ENCODE measurements around the gene DLAT. TPM values are rescaled to one million over a fixed set of nuclear protein-coding genes. Genes with fewer than 3 reads are reported as not detected.
A peak's percentile ranks its signal among the peaks of the same experiment; 100 is the strongest.
"Not testable (repeated sequence)": the region's sequence is repeated elsewhere in the genome, so short reads cannot be mapped to it uniquely, and the experiment has no call there.

DLAT gene
- total RNA-seq, 1 donor from 2014 or later, result 37.6 TPM

GRCh38 chr11:112062923-112063322 is 37.7 kb downstream of the DLAT start:
- Histone ChIP-seq H3K27me3 (ENCODE audit: control insufficient read depth in 3 of 3, insufficient read depth in 3 of 3, low read length in 3 of 3) (no peaks in the 10 kb centered on the region), H3K4me3 (ENCODE audit: low read length in 3 of 3) (no peak overlapping the region), H3K9ac (ENCODE audit: low read depth in 1 of 3, low read length in 3 of 3) (no peak overlapping the region), H3K36me3 (ENCODE audit: control insufficient read depth in 3 of 3, insufficient read depth in 3 of 3, low read length in 3 of 3) (peaks cover 17 to 40% (median 22%) of the 10 kb centered on the region in 3 donors), H3K4me1 (ENCODE audit: control insufficient read depth in 3 of 3, insufficient read depth in 3 of 3, low read length in 3 of 3) (no peaks in the 10 kb centered on the region), H3K9me3 (ENCODE audit: control insufficient read depth in 3 of 3, low read length in 3 of 3) (no peaks in the 10 kb centered on the region), H3K27ac (ENCODE audit: low read depth, low read length) (no peak overlapping the region)

GRCh38 chr11:112073941-112074811 is 49.0 kb downstream of the DLAT start, which contains the start of the genes NKAPD1 and PIH1D2:
Gene NKAPD1 (plus strand): TSS chr11:112074299. CDS start chr11:112075575, 1,276 bp downstream.
Gene PIH1D2 (minus strand): TSS chr11:112074017. CDS start chr11:112073174, 843 bp downstream.
- Histone ChIP-seq H3K36me3 (ENCODE audit: control insufficient read depth in 3 of 3, insufficient read depth in 3 of 3, low read length in 3 of 3) (peaks cover 10 to 28% (median 21%) of the 10 kb centered on the region in 3 donors), H3K27me3 (ENCODE audit: control insufficient read depth in 3 of 3, insufficient read depth in 3 of 3, low read length in 3 of 3) (no peaks in the 10 kb centered on the region), H3K9ac (ENCODE audit: low read depth in 1 of 3, low read length in 3 of 3) (peak within 1 kb of the TSS; percentile 88 to 96 (median 96)), H3K4me1 (ENCODE audit: control insufficient read depth in 3 of 3, insufficient read depth in 3 of 3, low read length in 3 of 3) (peaks cover 14 to 22% (median 19%) of the 10 kb centered on the region in 3 donors), H3K27ac (ENCODE audit: low read depth, low read length) (peak within 1 kb of the TSS; percentile 90), H3K9me3 (ENCODE audit: control insufficient read depth in 3 of 3, low read length in 3 of 3) (no peaks in the 10 kb centered on the region), H3K4me3 (ENCODE audit: low read length in 3 of 3) (peak within 1 kb of the TSS; percentile 86 to 97 (median 92))

GRCh38 chr11:112082729-112083128 is 57.5 kb downstream of the DLAT start:
- Histone ChIP-seq H3K4me3 (ENCODE audit: low read length in 3 of 3) (no peak overlapping the region), H3K4me1 (ENCODE audit: control insufficient read depth in 3 of 3, insufficient read depth in 3 of 3, low read length in 3 of 3) (peaks cover 11 to 33% (median 16%) of the 10 kb centered on the region in 3 donors), H3K9ac (ENCODE audit: low read depth in 1 of 3, low read length in 3 of 3) (no peak overlapping the region), H3K9me3 (ENCODE audit: control insufficient read depth in 3 of 3, low read length in 3 of 3) (no peaks in the 10 kb centered on the region), H3K36me3 (ENCODE audit: control insufficient read depth in 3 of 3, insufficient read depth in 3 of 3, low read length in 3 of 3) (peaks cover 26 to 62% (median 58%) of the 10 kb centered on the region in 3 donors), H3K27ac (ENCODE audit: low read depth, low read length) (peak overlapping the region; percentile 74), H3K27me3 (ENCODE audit: control insufficient read depth in 3 of 3, insufficient read depth in 3 of 3, low read length in 3 of 3) (no peaks in the 10 kb centered on the region)

- H3K9ac ChIP-seq (ENCODE audit: low read depth in 1 of 3, low read length in 3 of 3), result peak overlapping the region; percentile 95 to 98 (median 96)
- H3K9me3 ChIP-seq (ENCODE audit: control insufficient read depth in 3 of 3, low read length in 3 of 3), result no peaks in the 10 kb centered on the region
- H3K4me3 ChIP-seq (ENCODE audit: low read length in 3 of 3), result peak overlapping the region; percentile 96 to 100 (median 97)
- peak overlapping the region; percentile 91 for H3K27ac ChIP-seq (ENCODE audit: low read depth, low read length)
- peaks cover 30 to 63% (median 63%) of the 10 kb centered on the region in 3 donors for H3K36me3 ChIP-seq (ENCODE audit: control insufficient read depth in 3 of 3, insufficient read depth in 3 of 3, low read length in 3 of 3)
- H3K4me1 ChIP-seq (ENCODE audit: control insufficient read depth in 3 of 3, insufficient read depth in 3 of 3, low read length in 3 of 3), result peaks cover 28 to 50% (median 35%) of the 10 kb centered on the region in 3 donors
- no peaks in the 10 kb centered on the region for H3K27me3 ChIP-seq (ENCODE audit: control insufficient read depth in 3 of 3, insufficient read depth in 3 of 3, low read length in 3 of 3)
Observed at GRCh38 chr11:112085822-112086421, 60.7 kb downstream of the DLAT start.

- Histone ChIP-seq H3K36me3 (ENCODE audit: control insufficient read depth in 3 of 3, insufficient read depth in 3 of 3, low read length in 3 of 3) (peaks cover 35 to 68% (median 67%) of the 10 kb centered on the region in 3 donors), H3K27me3 (ENCODE audit: control insufficient read depth in 3 of 3, insufficient read depth in 3 of 3, low read length in 3 of 3) (no peaks in the 10 kb centered on the region)
Observed at GRCh38 chr11:112086422-112087191, 61.4 kb downstream of the DLAT start, which contains the start of the genes SDHD and TIMM8B. Gene SDHD (plus strand): TSS chr11:112086873. CDS start chr11:112086908, 35 bp downstream. Gene TIMM8B (minus strand): TSS chr11:112086756. CDS start chr11:112086723, 33 bp downstream.

GRCh38 chr11:112087212-112087611 is 62.0 kb downstream of the DLAT start:
- H3K27ac ChIP-seq (ENCODE audit: low read depth, low read length), result peak overlapping the region; percentile 91
- peaks cover 28 to 50% (median 35%) of the 10 kb centered on the region in 3 donors for H3K4me1 ChIP-seq (ENCODE audit: control insufficient read depth in 3 of 3, insufficient read depth in 3 of 3, low read length in 3 of 3)
- no peaks in the 10 kb centered on the region for H3K27me3 ChIP-seq (ENCODE audit: control insufficient read depth in 3 of 3, insufficient read depth in 3 of 3, low read length in 3 of 3)
- H3K36me3 ChIP-seq (ENCODE audit: control insufficient read depth in 3 of 3, insufficient read depth in 3 of 3, low read length in 3 of 3), result peaks cover 41 to 69% (median 69%) of the 10 kb centered on the region in 3 donors
- peak overlapping the region; percentile 96 to 100 (median 97) for H3K4me3 ChIP-seq (ENCODE audit: low read length in 3 of 3)
- no peaks in the 10 kb centered on the region for H3K9me3 ChIP-seq (ENCODE audit: control insufficient read depth in 3 of 3, low read length in 3 of 3)
- H3K9ac ChIP-seq (ENCODE audit: low read depth in 1 of 3, low read length in 3 of 3), result peak overlapping the region; percentile 95 to 98 (median 96)

More at GRCh38 chr11:112086422-112087191, 61.4 kb downstream of the DLAT start, which contains the start of the genes SDHD and TIMM8B:
- H3K4me3 ChIP-seq (ENCODE audit: low read length in 3 of 3), result peak within 1 kb of the TSS; percentile 96 to 100 (median 97)
- no peaks in the 10 kb centered on the region for H3K9me3 ChIP-seq (ENCODE audit: control insufficient read depth in 3 of 3, low read length in 3 of 3)
- peak within 1 kb of the TSS; percentile 95 to 98 (median 96) for H3K9ac ChIP-seq (ENCODE audit: low read depth in 1 of 3, low read length in 3 of 3)
- peaks cover 28 to 50% (median 35%) of the 10 kb centered on the region in 3 donors for H3K4me1 ChIP-seq (ENCODE audit: control insufficient read depth in 3 of 3, insufficient read depth in 3 of 3, low read length in 3 of 3)
- peak within 1 kb of the TSS; percentile 91 for H3K27ac ChIP-seq (ENCODE audit: low read depth, low read length)

GRCh38 chr11:112095302-112095701 is 70.1 kb downstream of the DLAT start:
- peaks cover 30 to 49% (median 43%) of the 10 kb centered on the region in 3 donors for H3K36me3 ChIP-seq (ENCODE audit: control insufficient read depth in 3 of 3, insufficient read depth in 3 of 3, low read length in 3 of 3)
- not testable (repeated sequence) for H3K27me3 ChIP-seq (ENCODE audit: control insufficient read depth in 3 of 3, insufficient read depth in 3 of 3, low read length in 3 of 3); H3K27ac ChIP-seq (ENCODE audit: low read depth, low read length); H3K4me3 ChIP-seq (ENCODE audit: low read length in 3 of 3); H3K9me3 ChIP-seq (ENCODE audit: control insufficient read depth in 3 of 3, low read length in 3 of 3); H3K9ac ChIP-seq (ENCODE audit: low read depth in 1 of 3, low read length in 3 of 3); H3K4me1 ChIP-seq (ENCODE audit: control insufficient read depth in 3 of 3, insufficient read depth in 3 of 3, low read length in 3 of 3)

GRCh38 chr11:112096194-112096593 is 71.0 kb downstream of the DLAT start:
- Histone ChIP-seq H3K9ac (ENCODE audit: low read depth in 1 of 3, low read length in 3 of 3) (no peak overlapping the region), H3K9me3 (ENCODE audit: control insufficient read depth in 3 of 3, low read length in 3 of 3) (no peaks in the 10 kb centered on the region), H3K27ac (ENCODE audit: low read depth, low read length) (no peak overlapping the region), H3K27me3 (ENCODE audit: control insufficient read depth in 3 of 3, insufficient read depth in 3 of 3, low read length in 3 of 3) (no peaks in the 10 kb centered on the region), H3K4me1 (ENCODE audit: control insufficient read depth in 3 of 3, insufficient read depth in 3 of 3, low read length in 3 of 3) (peaks cover 2 to 10% (median 5%) of the 10 kb centered on the region in 3 donors), H3K36me3 (ENCODE audit: control insufficient read depth in 3 of 3, insufficient read depth in 3 of 3, low read length in 3 of 3) (peaks cover 28 to 42% (median 36%) of the 10 kb centered on the region in 3 donors), H3K4me3 (ENCODE audit: low read length in 3 of 3) (no peak overlapping the region)

Data from skeletal muscle tissue (tissue), 4 donors.